ENCODE results near the gene DLK2.

DNA sequence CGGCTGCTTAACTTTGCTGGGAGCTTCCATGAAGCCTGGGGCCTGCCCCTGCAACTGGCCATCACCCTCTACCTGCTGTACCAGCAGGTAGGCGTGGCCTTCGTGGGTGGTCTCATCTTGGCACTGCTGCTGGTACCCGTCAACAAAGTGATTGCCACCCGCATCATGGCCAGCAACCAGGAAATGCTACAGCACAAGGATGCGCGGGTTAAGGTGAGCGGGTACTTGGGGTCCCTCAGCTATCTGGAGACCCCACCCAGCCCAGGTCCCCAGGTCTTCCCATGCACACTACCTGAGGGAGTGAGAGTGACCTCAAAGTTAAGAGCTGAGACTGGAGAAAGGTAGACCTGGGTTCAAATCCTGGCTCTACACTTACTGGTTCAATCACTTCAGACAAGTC lies 22.2 kb downstream of the DLK2 start:
- no peak for TF ChIP-seq CTCF (IDR thresholded peaks at IDR 0.05; ENCODE audit: low read depth, low read length, poor library complexity, severe bottlenecking)
- TF ChIP-seq EZH2phosphoT487 (IDR thresholded peaks at IDR 0.05; ENCODE audit: borderline replicate concordance, low read length) = no peak
